ENCODE data around the gene SLCO4A1.

SLCO4A1 gene

DNA sequence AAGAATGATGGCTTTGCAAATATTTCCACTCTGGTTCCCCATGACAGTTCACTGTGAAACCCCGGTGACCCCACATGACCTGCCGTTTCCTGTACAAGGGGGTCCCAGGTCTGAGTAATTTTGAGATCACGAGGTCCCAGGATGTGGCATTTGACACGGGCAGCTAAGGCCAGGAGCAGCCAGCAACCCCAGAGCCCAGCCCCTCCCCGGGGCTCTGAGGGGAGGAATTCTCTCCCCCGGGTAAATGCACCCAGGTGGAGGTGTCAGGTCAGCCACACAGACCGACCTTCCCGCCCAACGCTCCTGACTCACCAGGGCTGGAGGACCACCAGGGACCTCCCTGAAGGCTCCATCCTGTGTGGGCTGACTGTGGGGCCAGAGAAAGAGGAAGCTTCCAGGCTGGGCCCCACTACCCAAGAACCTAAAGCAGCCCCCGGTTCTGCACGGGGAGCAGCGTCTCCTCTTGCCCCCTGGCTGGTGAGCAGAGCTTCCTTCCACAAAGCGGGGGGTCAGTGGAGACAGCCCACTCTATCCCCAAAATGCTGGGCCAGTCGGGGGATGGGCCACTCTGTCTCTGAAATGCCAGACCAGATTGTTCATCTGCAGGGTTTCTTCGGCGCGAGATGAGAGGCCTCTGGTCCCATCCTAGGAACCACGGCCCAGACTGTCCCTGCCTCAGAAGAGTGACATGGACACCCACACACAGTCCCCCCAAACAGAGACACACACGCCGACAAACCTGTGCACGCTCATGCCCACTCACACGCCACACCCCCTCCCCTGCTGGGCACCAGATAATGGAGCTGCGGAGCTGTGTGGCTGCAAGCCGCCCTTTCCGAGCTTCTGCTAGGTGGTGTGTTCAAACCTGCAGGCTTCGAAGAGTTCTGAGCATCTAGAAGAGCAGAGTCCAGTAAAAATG is 23.4 kb upstream of the SLCO4A1 start:
- TF ChIP-seq, protein P1, sequence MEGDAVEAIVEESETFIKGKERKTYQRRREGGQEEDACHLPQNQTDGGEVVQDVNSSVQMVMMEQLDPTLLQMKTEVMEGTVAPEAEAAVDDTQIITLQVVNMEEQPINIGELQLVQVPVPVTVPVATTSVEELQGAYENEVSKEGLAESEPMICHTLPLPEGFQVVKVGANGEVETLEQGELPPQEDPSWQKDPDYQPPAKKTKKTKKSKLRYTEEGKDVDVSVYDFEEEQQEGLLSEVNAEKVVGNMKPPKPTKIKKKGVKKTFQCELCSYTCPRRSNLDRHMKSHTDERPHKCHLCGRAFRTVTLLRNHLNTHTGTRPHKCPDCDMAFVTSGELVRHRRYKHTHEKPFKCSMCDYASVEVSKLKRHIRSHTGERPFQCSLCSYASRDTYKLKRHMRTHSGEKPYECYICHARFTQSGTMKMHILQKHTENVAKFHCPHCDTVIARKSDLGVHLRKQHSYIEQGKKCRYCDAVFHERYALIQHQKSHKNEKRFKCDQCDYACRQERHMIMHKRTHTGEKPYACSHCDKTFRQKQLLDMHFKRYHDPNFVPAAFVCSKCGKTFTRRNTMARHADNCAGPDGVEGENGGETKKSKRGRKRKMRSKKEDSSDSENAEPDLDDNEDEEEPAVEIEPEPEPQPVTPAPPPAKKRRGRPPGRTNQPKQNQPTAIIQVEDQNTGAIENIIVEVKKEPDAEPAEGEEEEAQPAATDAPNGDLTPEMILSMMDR (IDR thresholded peaks at IDR 0.05; ENCODE audit: borderline replicate concordance, insufficient read depth, low read depth, low read length) = no peak
- no peak overlapping the region for H3K4me3 ChIP-seq (ENCODE audit: low read depth, low read length)

DNA sequence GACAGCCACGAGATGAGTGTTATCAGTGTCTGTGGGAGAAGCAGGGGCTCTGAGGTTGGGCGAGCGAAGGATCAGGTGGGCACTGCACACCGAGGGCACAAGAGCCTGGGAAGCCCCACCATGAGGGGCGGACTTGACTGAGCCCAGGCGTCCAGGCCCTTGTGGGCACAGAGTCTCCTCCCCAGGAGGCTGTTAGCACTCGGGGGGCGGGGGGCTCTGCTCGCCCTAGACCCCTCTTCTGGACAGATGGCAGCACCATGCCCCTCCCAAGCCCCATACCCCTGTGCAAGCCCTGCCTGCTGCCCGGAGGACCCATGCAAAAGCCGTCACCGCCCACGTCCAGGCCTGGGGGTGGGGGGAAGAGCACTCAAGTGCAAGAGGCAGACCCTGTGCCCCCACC is 21.7 kb upstream of the SLCO4A1 start:
- H3K4me3 ChIP-seq (ENCODE audit: low read depth, low read length) = no peak overlapping the region
- TF ChIP-seq, protein P1 (IDR thresholded peaks at IDR 0.05; ENCODE audit: borderline replicate concordance, insufficient read depth, low read depth, low read length) = no peak

DNA sequence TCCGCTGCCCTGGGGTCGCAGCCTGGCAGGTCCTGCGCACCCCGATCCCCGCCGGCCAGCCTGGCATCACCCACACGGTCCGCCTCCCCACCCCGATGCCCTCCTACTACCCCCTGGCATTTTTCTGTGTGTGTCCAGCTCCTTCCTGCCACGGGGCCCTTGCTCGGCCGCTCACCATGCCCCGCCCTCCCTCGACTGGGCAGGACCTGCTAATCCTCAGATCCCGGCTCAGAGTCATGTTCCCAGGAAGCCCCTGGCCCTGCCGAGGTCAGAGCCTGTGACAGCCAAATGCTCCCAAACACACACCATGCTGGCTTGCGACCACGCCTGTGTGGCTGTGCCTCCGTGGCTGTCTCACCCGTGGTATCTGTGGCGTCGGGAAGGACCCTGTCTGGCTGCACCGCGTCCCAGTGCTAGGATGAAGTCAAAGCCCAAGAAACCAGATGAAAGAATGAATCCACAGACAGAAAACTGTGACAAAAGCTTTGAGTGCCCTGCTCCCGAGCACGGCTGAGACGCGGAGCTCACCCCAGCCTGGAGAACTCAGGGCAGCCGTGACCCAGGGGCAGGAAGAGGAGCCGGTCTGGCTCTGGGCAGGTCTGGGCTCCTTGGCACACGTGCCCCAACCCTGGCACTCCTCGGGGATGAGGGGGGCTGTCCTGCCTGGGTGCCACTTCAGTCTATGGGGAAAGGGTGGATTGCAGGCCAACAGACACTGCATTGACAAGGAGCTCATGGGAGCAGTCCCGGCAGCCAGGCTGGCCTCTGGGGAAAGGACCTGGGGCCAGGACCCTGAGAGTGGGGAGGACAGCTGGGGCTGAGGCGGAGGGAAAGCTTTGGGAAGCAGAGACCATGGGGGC is 20.8 kb upstream of the SLCO4A1 start:
- TF ChIP-seq, protein P1 (IDR thresholded peaks at IDR 0.05; ENCODE audit: borderline replicate concordance, insufficient read depth, low read depth, low read length) = no peak
- H3K4me3 ChIP-seq (ENCODE audit: low read depth, low read length) = no peak overlapping the region

DNA sequence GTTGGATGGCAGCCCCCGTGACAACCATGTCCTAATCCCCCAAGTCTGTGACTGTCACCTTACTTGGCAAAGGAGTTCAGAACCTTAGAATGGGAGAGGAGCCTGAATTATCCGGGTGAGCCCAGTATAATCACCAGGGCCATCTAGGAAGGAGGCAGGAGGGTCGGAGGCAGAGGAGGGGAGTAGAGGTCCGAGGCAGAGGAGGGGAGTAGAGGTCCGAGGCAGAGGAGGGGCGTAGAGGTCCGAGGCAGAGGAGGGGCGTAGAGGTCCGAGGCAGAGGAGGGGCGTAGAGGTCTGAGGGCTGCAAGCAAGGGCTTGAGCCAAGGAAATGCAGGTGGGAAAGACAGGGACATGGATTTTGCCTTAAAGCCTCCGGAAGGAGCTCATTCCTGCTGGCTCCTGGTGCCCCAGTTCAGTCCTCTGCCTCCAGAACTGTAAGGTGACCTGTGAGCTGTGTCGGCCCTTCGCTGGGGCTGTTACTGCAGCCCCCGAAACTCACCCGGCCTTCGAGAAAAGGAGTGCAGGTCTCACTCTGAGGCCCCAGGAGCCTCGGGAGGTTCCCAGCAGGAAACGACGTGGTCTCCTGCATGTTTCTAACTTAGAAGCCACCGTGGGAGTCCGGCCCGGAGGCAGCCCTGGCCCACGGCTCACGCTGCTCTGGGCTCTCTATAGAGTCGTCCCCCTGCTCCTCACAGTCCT is 20.0 kb upstream of the SLCO4A1 start:
- TF ChIP-seq, protein P1 (IDR thresholded peaks at IDR 0.05; ENCODE audit: borderline replicate concordance, insufficient read depth, low read depth, low read length) = no peak
- H3K4me3 ChIP-seq (ENCODE audit: low read depth, low read length) = no peak overlapping the region

DNA sequence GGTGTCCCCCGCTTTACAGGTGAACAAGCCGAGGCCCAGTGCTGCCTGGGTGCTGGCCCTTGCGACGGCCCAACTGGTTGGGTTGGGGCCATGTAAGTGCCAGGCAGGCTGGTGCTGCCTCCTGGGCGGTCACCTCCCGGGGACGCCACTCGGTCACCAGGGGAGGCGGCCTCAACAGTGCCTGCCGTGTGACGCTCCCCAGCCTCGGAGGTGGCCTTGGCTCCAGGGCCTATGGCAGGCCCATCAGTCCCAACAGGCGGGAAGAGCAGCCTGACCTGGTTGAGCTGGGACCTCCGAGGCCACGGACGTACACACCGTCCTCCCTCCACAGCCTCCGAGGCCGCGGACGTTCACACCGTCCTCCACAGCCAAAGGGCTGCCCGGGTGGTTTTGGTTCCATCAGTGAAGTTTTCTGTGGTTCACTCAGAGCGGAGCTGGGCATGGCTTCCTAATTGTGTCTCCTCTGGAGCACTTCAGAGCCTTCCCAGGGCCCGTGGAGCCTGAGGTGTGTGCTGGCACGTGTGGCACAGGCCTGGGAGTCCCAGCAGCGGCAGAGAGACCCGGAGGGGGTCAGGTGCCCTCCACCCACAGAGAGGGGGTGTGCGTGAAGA is 19.3 kb upstream of the SLCO4A1 start:
- H3K4me3 ChIP-seq (ENCODE audit: low read depth, low read length) = no peak overlapping the region
- TF ChIP-seq, protein P1 (IDR thresholded peaks at IDR 0.05; ENCODE audit: borderline replicate concordance, insufficient read depth, low read depth, low read length) = no peak

DNA sequence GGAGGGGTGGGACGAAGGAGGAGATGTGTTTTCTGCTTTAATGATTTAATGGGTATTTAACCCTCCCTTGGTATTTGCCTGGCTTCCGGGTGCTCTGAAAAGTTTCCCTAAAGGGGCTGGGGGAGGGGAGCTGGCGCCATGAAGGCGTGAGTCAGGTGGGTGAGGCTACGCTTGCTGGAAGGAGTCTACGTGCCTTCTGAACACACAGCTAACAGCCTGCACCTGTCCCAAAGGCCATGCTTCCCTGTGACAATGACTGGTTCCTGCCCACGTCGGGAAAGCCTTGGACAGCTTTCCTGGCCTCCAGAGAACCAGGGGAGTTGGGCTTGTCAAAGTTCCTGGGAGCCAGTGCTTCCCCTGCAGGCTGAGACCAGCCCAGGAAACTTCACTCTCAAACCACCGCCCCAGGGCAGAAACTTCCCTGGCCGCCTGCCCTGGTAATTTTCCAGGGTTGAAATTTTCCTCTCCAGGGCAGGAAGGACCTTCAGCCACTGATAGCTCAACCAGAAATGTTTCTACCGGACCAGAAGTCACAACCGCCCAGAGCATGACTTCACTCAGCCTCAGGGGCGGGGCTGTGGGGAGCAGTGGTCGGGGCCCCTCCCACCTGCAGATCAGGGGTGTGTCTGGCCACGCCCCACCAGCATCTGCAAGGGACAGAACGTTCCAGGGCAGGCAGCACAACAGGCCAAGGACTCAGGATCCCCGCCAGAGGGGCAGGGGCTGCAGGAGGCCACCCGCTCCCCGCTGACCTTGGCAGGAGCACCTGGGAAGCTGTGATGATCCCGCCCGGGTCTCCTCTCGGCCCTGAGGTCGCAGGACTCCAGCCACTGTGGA is 18.6 kb upstream of the SLCO4A1 start:
- TF ChIP-seq, protein P1 (IDR thresholded peaks at IDR 0.05; ENCODE audit: borderline replicate concordance, insufficient read depth, low read depth, low read length) = no peak
- H3K4me3 ChIP-seq (ENCODE audit: low read depth, low read length) = peak overlapping the region; percentile 0

Data from GM12875 (cell line).